HepG2 (cell line): ENCODE measurements around the gene PIGL. TPM values are rescaled to one million over a fixed set of nuclear protein-coding genes. Genes with fewer than 3 reads are reported as not detected.
A peak's percentile ranks its signal among the peaks of the same experiment; 100 is the strongest.

Experiments
- ATF1 ChIP-seq: IDR thresholded peaks from 2 replicates; pipeline ENCODE4 v1.6.1; 2016; ENCODE audit warnings: mild to moderate bottlenecking, control low read depth
- BCL6 ChIP-seq: IDR thresholded peaks from 2 replicates; pipeline ENCODE4 v1.6.1; 2016; ENCODE audit warnings: missing genetic modification reagents, missing compliant biosample characterization
- KLF11 ChIP-seq: IDR thresholded peaks from 2 replicates; pipeline ENCODE4 v1.6.1; 2016; ENCODE audit warnings: missing compliant biosample characterization
- MBD4 ChIP-seq: IDR thresholded peaks from 2 replicates; pipeline ENCODE4 v1.6.1; 2012; ENCODE audit warnings: low read length, inconsistent platforms, borderline replicate concordance
- MED8 ChIP-seq: sonication (generic); formaldehyde crosslinking; IDR thresholded peaks from 2 replicates; pipeline ENCODE4 v1.8.1; 2023; ENCODE audit warnings: mild to moderate bottlenecking, missing genetic modification reagents; ENCODE audit not compliant: insufficient replicate concordance
- NFKB2 ChIP-seq: sonication (generic); formaldehyde crosslinking; IDR thresholded peaks from 2 replicates; pipeline ENCODE4 v1.4.0; 2020; ENCODE audit warnings: missing genetic modification reagents, borderline replicate concordance
- NR2F1 ChIP-seq, 2 experiments: fragments of 450-650 bp in 1 of 2; formaldehyde crosslinking in 1 of 2; IDR thresholded peaks; 2 replicates each; pipeline versions ENCODE4 v1.5.0 to v1.6.1; 2016 to 2020; ENCODE audit warnings: mild to moderate bottlenecking in 1 of 2, missing compliant biosample characterization in 1 of 2, missing genetic modification reagents in 1 of 2, moderate library complexity in 1 of 2
- RBM39 ChIP-seq: fragments of 200-400 bp; formaldehyde crosslinking; IDR thresholded peaks from one replicate; pipeline ENCODE4 v1.6.1; 2018; ENCODE audit warnings: antibody characterized with exemption, mild to moderate bottlenecking, low read depth, low read length; ENCODE audit not compliant: poor library complexity, severe bottlenecking
- WIZ ChIP-seq: sonication (generic); formaldehyde crosslinking; IDR thresholded peaks from 2 replicates; pipeline ENCODE4 v1.5.1; 2020; ENCODE audit warnings: mild to moderate bottlenecking, missing genetic modification reagents
- ZBTB21 ChIP-seq: sonication (generic); formaldehyde crosslinking; IDR thresholded peaks from 2 replicates; pipeline ENCODE4 v1.4.0; 2020; ENCODE audit warnings: missing genetic modification reagents
- ZBTB40 ChIP-seq, 2 experiments: fragments of 450-650 bp in 1 of 2; sonication (generic) in 1 of 2; formaldehyde crosslinking in 1 of 2; IDR thresholded peaks; 2 replicates each; pipeline versions ENCODE4 v1.6.1 to v1.8.0; 2016 to 2022; ENCODE audit warnings: antibody characterized with exemption in 1 of 2, mild to moderate bottlenecking in 1 of 2, missing genetic modification reagents in 1 of 2
- ZFP36 ChIP-seq: fragments of 150-350 bp; IDR thresholded peaks from 2 replicates; pipeline ENCODE4 v1.6.1; 2018; ENCODE audit warnings: borderline replicate concordance, low read length, low read depth; ENCODE audit not compliant: partially characterized antibody
- ZFP36L1 ChIP-seq: sonication (generic); formaldehyde crosslinking; IDR thresholded peaks from 2 replicates; pipeline ENCODE4 v1.8.0; 2022; ENCODE audit warnings: mild to moderate bottlenecking, missing genetic modification reagents, moderate library complexity
- ZFX ChIP-seq: sonication (generic); formaldehyde crosslinking; IDR thresholded peaks from 2 replicates; pipeline ENCODE4 v1.4.0; 2020; ENCODE audit warnings: mild to moderate bottlenecking, low read depth, missing genetic modification reagents, moderate library complexity
- ZNF432 ChIP-seq: sonication (generic); formaldehyde crosslinking; IDR thresholded peaks from 2 replicates; pipeline ENCODE4 v1.5.0; 2020; ENCODE audit warnings: missing genetic modification reagents, mild to moderate bottlenecking, borderline replicate concordance
- ZNF879 ChIP-seq: sonication (generic); formaldehyde crosslinking; IDR thresholded peaks from 2 replicates; pipeline ENCODE4 v1.8.1; 2023; ENCODE audit warnings: missing genetic modification reagents
- ZNF883 ChIP-seq: sonication (generic); formaldehyde crosslinking; IDR thresholded peaks from 2 replicates; pipeline ENCODE4 v1.5.1; 2020; ENCODE audit warnings: mild to moderate bottlenecking, missing genetic modification reagents; ENCODE audit errors: not compliant biosample characterization
- polyA plus RNA-seq, 8 experiments: library from polyadenylated mRNA; depleted of rRNA in 3 of 8; stranded (reverse) in 7 of 8; unstranded in 1 of 8; fragments of >200 nt; fragmentation: Illumina TruSeq in 4 of 8; extraction: Trizol in 4 of 8; gene quantifications; 2 replicates each; pipeline versions ENCODE4 v1.2.1 to v1.2.3, GENCODE V29; 2011 to 2016; ENCODE audit warnings: low read depth in 4 of 8, missing spikeins in 1 of 8, mixed read lengths in 1 of 8; ENCODE audit not compliant: insufficient read depth in 1 of 8
- total RNA-seq, 5 experiments: library from RNA; depleted of rRNA; stranded (reverse); fragments of >200 nt; fragmentation: Illumina TruSeq; extraction: Trizol; gene quantifications; 2 replicates each; pipeline ENCODE4 v1.2.3, GENCODE V29; 2016; ENCODE audit warnings: low read depth in 1 of 5
- TF ChIP-seq, protein P1 (sequence below): IDR thresholded peaks from 2 replicates; pipeline ENCODE4 v1.6.1; 2016

Gene PIGL
- total and polyA plus RNA-seq, 2 of the 13 experiments (the other 11 are each of a cell fraction or from before 2014, with no cell fraction given) = 28.5 to 63.8 TPM

GRCh38 chr17:16217002-16217635 is at the start of gene PIGL (continued):
- TF ChIP-seq ZFP36L1 (CRISPR knock-in tag) = peak; percentile 47; the same call in 1 of the 2 replicates
- TF ChIP-seq MED8 (CRISPR knock-in tag) = peak; percentile 65
- peak; percentile 89; the same call in 1 of the 2 replicates for TF ChIP-seq NFKB2
- peak; percentile 94 for TF ChIP-seq ZFX (CRISPR knock-in tag)
- TF ChIP-seq WIZ (CRISPR knock-in tag) = peak; percentile 39; the same call in 1 of the 2 replicates
- TF ChIP-seq ATF1 = no peak
- TF ChIP-seq NR2F1 (CRISPR knock-in tag; IDR thresholded peaks at IDR 0.05) = no peak
- TF ChIP-seq ZBTB21 (CRISPR knock-in tag) = peak; percentile 30; the same call in 1 of the 2 replicates
- TF ChIP-seq, protein P1, sequence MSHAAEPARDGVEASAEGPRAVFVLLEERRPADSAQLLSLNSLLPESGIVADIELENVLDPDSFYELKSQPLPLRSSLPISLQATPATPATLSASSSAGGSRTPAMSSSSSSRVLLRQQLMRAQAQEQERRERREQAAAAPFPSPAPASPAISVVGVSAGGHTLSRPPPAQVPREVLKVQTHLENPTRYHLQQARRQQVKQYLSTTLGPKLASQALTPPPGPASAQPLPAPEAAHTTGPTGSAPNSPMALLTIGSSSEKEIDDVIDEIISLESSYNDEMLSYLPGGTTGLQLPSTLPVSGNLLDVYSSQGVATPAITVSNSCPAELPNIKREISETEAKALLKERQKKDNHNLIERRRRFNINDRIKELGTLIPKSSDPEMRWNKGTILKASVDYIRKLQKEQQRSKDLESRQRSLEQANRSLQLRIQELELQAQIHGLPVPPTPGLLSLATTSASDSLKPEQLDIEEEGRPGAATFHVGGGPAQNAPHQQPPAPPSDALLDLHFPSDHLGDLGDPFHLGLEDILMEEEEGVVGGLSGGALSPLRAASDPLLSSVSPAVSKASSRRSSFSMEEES = 0 out of 2 replicates have a peak, but pooled peaks have one; percentile 39
- TF ChIP-seq ZFP36 = no peak
- peak; percentile 40; the same call in 1 of the 2 replicates for TF ChIP-seq BCL6 (CRISPR knock-in tag)
- TF ChIP-seq ZNF879 (CRISPR knock-in tag) = no peak
- peak; percentile 62 for TF ChIP-seq ZNF883
- TF ChIP-seq MBD4 = no peak
- TF ChIP-seq RBM39 = peak; percentile 32
- peak; percentile 33; the same call in 1 of the 2 replicates for TF ChIP-seq KLF11
- TF ChIP-seq ZNF432 (CRISPR knock-in tag) = no peak
- peak; percentile 58 for TF ChIP-seq ZBTB40 (IDR thresholded peaks at IDR 0.05)
- peak; percentile 42; the same call in 1 of the 2 replicates for TF ChIP-seq ZBTB40 (CRISPR knock-in tag; IDR thresholded peaks at IDR 0.05)
